Activated naive CD4-positive, alpha-beta T cell treated with anti-CD3 and anti-CD28 coated beads, Interleukin-2, amount 50 U/mL, for 24 hours (primary cell): Measurements from ENCODE around the gene NCF2.
A peak's percentile ranks its signal among the peaks of the same experiment; 100 is the strongest.

ENCODE experiments used
- H3K27ac Mint-ChIP-seq: one replicate; pipeline ENCODE4 v1.8.0; 2021; ENCODE audit warnings: mild to moderate bottlenecking, mixed read lengths
- H3K27me3 Mint-ChIP-seq: one replicate; pipeline ENCODE4 v1.8.0; 2021; ENCODE audit warnings: mixed read lengths
- H3K36me3 Mint-ChIP-seq: one replicate; pipeline ENCODE4 v1.8.0; 2021; ENCODE audit warnings: mixed read lengths
- H3K4me1 Mint-ChIP-seq: one replicate; pipeline ENCODE4 v1.8.0; 2021; ENCODE audit warnings: mixed read lengths
- H3K4me3 Mint-ChIP-seq: one replicate; pipeline ENCODE4 v1.8.0; 2021; ENCODE audit warnings: mild to moderate bottlenecking, mixed read lengths
- H3K9me3 Mint-ChIP-seq: one replicate; pipeline ENCODE4 v1.8.0; 2021; ENCODE audit warnings: mixed read lengths

The NCF2 gene

DNA sequence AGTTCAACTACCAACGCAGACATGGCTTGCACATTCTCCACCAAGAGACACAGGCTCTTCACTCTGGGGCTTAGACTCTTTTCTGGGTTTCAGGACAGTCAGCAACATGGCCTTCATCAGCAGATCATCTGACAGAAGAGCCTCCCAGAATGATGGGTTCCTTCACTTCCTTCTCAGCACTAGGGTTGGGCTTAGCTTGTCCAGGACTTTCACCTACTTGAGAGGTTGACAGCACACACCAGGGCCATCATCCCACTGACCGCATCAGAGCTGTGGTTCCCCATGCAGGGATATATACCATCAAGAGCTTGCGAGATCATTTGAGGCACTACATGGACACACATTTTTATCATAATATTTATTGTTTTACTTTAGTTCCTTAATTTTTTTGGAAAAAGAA, 10.4 kb upstream of the NCF2 start:
- no peaks in the 10 kb centered on the region for H3K9me3 Mint-ChIP-seq
- H3K27ac Mint-ChIP-seq, result no peak overlapping the region
- no peak overlapping the region for H3K4me3 Mint-ChIP-seq
- no peaks in the 10 kb centered on the region for H3K27me3 Mint-ChIP-seq
- no peaks in the 10 kb centered on the region for H3K36me3 Mint-ChIP-seq
- H3K4me1 Mint-ChIP-seq, result peaks cover 6% of the 10 kb centered on the region

DNA sequence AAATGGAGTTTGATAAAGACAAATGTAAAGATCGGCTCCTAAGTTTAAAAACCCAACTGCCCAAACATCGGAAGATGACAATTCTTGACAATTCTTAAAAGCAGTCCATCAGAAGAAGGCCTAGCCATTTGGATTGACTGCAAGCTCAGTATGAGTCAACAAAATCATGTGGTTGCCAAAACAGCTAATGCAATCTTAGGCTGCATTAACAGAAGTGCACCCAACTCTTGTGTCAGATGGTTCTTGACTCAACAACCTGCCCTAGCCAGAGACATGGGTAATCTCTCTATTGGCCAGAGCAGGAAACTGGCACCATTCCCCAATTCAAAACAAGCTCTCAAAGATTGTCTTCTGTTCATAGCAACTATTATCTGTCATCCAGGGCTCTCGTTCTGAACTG, 9.9 kb upstream of the NCF2 start:
- Mint-ChIP-seq H3K27ac (no peak overlapping the region), H3K27me3 (no peaks in the 10 kb centered on the region), H3K36me3 (no peaks in the 10 kb centered on the region), H3K4me3 (no peak overlapping the region), H3K4me1 (peaks cover 6% of the 10 kb centered on the region), H3K9me3 (no peaks in the 10 kb centered on the region)

DNA sequence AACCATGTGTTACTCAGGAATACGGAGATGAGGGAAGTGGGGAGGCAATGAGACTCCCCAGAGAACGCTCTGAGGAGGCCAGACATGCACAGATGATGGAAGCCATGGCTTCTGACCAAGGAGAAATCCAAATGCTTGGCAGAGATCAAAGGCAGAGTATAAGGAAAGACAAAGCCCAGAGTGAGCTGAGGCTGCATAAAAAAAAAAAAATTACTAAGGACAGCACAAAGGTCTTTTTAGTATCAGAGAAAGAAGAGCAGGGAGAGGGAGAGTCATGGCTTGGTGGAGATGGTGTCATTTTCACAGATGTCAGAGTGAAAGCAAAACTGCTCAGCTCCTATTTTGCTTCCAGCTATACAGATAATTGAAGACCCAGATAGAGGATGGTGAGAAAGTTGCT, 8.1 kb upstream of the NCF2 start:
- H3K27ac Mint-ChIP-seq, result no peak overlapping the region
- H3K4me1 Mint-ChIP-seq, result peaks cover 6% of the 10 kb centered on the region
- H3K4me3 Mint-ChIP-seq, result no peak overlapping the region
- no peaks in the 10 kb centered on the region for H3K9me3 Mint-ChIP-seq
- no peaks in the 10 kb centered on the region for H3K27me3 Mint-ChIP-seq
- H3K36me3 Mint-ChIP-seq, result no peaks in the 10 kb centered on the region

DNA sequence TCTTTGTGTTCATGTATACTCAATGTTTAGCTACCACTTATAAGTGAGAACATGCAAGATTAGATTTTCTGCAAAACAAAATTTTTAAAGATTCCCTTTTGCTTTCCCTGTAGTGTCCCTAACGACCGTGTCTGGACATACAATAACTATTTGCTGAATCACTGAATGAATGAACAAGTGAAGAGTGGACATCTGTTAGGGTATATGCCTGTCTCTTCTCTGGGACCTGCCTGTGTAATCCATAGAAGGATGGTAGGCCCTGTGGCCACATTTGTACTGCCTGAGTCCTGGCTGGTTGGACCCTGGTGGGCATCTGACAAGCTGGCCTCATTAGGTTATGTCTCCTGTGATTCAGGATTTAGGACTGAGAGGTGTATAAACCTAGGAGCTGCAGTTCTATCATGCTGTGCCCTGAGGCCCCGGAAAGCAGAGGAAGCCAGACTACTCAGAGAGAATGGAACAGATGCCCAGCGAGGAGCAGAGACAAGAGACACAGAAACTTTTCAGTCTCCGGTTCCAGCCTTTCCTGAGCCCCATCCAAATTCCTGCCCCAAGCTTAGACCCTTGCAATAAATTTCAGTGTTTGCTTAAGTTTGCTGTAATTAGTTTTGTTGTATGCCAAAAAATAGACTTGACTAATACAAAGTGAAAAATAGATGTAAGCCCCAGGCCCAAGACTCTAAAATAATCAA, 7.5 kb upstream of the NCF2 start:
- no peaks in the 10 kb centered on the region for H3K9me3 Mint-ChIP-seq
- no peaks in the 10 kb centered on the region for H3K36me3 Mint-ChIP-seq
- H3K27me3 Mint-ChIP-seq, result no peaks in the 10 kb centered on the region
- no peak overlapping the region for H3K4me3 Mint-ChIP-seq
- peaks cover 6% of the 10 kb centered on the region for H3K4me1 Mint-ChIP-seq
- H3K27ac Mint-ChIP-seq, result no peak overlapping the region

DNA sequence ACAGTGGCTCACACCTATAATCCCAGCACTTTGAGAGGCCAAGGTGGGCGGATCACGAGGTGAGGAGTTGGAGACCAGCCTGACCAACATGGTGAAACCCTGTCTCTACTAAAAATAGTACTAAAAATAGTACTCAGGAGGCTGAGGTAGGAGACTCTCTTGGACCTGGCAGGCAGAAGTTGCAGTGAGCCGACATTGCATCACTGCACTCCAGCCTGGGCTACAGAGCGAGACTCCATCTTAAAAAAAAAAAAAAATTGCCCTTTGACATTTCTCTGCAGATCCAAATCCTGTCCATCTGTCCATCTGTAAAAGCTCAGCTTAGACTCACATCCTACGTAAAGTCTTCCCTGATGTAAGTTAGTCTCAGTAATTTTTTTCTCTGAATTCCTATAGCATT, 6.2 kb upstream of the NCF2 start:
- Mint-ChIP-seq H3K4me1 (peaks cover 6% of the 10 kb centered on the region), H3K36me3 (no peaks in the 10 kb centered on the region), H3K4me3 (no peak overlapping the region)

DNA sequence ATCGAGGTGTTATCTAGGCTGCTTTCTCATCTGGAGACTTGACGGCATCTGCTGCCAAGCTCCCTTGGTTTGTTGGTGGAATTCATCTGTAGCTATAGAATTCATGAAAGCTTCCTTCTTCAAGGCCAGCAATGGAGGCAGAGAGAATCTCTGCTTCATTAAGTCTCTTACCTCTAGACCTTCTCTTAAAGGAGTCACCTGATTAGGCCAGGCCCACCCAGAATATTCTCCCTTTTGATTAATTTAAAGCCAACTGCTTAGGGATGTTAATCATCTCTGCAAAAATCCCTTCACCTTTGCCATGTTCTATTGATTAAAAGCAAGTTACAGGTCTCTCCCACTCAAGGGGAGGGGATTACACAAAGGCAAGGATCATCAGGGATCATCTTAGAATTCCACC, 5.3 kb upstream of the NCF2 start:
- Mint-ChIP-seq H3K27ac (no peak overlapping the region), H3K36me3 (no peaks in the 10 kb centered on the region), H3K27me3 (no peaks in the 10 kb centered on the region), H3K9me3 (no peaks in the 10 kb centered on the region), H3K4me3 (no peak overlapping the region), H3K4me1 (peaks cover 10% of the 10 kb centered on the region)

More for the DNA sequence above, 6.2 kb upstream of the NCF2 start:
- no peaks in the 10 kb centered on the region for H3K9me3 Mint-ChIP-seq
- no peak overlapping the region for H3K27ac Mint-ChIP-seq
- no peaks in the 10 kb centered on the region for H3K27me3 Mint-ChIP-seq

DNA sequence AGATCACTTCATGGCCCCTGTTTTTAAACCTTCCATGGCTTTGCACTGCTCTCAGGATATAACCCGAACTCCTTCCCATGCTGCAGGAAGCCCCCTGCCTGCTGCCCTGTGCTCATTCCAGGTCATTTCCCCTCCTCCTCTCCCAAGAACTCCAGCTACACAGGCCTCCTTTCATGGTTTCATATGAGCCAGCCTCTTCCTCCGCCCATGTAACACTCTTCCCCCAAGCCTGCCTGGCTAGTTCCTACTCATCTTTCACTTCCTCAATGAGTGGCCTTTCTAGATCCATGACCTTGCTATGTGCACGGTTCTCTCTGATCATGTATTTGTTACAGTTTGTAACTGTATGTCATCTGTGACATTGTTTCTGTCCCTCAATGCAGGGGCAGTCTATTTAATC, 3.1 kb upstream of the NCF2 start:
- H3K27ac Mint-ChIP-seq, result peak overlapping the region; percentile 2
- H3K4me3 Mint-ChIP-seq, result no peak overlapping the region
- peaks cover 25% of the 10 kb centered on the region for H3K4me1 Mint-ChIP-seq
- H3K9me3 Mint-ChIP-seq, result no peaks in the 10 kb centered on the region
- H3K27me3 Mint-ChIP-seq, result no peaks in the 10 kb centered on the region
- no peaks in the 10 kb centered on the region for H3K36me3 Mint-ChIP-seq

DNA sequence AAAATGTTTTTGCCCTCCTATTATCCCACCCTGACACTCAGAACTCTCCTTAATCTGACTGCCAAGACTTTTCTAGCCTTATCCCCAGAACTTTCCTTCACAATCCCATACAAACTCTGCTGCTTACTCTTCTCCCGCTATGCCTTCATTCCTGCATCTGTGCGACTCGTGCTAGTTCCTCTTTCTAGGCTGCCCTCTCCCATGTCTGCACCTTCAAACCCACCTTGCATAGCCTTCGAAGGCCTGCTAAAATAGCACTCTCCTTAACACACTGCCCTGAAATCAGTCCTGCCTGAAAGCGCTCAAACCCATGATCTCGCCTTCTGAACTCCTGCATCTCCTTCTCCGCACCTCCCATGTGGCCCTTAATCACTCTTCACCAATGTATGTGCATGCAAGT, 2.5 kb upstream of the NCF2 start:
- H3K36me3 Mint-ChIP-seq, result no peaks in the 10 kb centered on the region
- H3K4me1 Mint-ChIP-seq, result peaks cover 21% of the 10 kb centered on the region
- no peak overlapping the region for H3K4me3 Mint-ChIP-seq
- no peak overlapping the region for H3K27ac Mint-ChIP-seq
- H3K27me3 Mint-ChIP-seq, result no peaks in the 10 kb centered on the region
- no peaks in the 10 kb centered on the region for H3K9me3 Mint-ChIP-seq

DNA sequence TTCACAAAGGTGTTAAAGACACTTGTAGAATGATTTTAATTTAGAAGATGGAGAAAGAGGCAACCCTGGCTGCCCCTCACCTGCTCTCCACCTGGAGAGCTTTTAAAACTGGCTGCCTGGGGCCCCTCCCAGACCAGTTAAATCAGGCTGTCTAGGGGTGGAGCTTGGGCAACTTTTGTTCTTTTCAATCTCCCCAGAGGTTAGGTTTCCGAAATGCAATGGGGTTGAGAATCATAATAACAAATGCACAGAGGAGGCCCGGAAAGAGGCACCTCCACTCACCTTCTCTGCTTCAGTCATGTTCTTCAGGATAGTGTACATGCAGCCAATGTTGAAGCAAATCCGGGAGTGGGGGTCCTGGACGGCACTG, 400 bp downstream of the NCF2 start:
- H3K4me3 Mint-ChIP-seq, result no peak overlapping the region
- H3K27me3 Mint-ChIP-seq, result no peaks in the 10 kb centered on the region
- no peaks in the 10 kb centered on the region for H3K36me3 Mint-ChIP-seq
- no peaks in the 10 kb centered on the region for H3K9me3 Mint-ChIP-seq
- H3K4me1 Mint-ChIP-seq, result peaks cover 21% of the 10 kb centered on the region
- H3K27ac Mint-ChIP-seq, result no peak overlapping the region

DNA sequence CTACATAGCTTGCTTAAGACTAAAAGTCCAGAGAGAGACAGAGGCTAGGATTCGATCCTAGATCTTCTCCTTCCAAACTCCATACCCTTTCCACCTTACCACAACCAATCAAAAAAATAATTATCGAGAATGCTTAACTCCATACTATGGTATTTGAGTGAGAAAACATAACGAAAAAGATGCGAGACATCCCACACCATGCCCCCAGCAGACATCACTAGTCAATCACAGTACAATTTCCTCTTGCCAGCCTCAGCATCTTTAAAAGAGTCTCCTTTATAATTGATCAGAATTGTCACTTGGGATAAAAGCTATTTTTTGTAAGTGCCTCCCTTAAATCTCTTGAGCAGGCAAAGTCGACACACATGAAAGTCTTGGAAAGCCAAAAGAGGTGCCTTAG, 875 bp downstream of the NCF2 start:
- Mint-ChIP-seq H3K36me3 (no peaks in the 10 kb centered on the region), H3K27ac (no peak overlapping the region), H3K27me3 (no peaks in the 10 kb centered on the region), H3K4me1 (peaks cover 21% of the 10 kb centered on the region), H3K9me3 (no peaks in the 10 kb centered on the region), H3K4me3 (no peak overlapping the region)

DNA sequence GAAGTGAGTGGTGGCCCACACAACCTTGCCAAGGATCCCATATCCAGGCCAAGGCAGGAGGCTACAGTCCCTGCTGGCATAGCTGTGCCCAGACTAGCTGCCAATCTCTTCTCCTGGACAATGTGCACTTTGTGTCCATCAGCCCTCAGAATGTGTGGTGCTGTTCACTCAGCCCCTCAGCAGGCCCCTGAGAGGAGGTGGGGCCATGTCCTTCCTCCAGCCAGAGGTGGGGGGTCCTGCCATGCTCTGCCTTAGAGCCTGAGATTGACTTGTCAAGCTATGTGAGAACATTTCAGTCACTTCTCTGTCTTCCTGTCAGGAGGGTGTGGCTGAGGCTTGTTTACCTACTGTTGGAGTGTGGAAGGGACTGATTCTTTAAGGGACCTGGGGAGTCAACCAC, 1.4 kb downstream of the NCF2 start:
- peaks cover 21% of the 10 kb centered on the region for H3K4me1 Mint-ChIP-seq
- no peaks in the 10 kb centered on the region for H3K36me3 Mint-ChIP-seq
- no peaks in the 10 kb centered on the region for H3K27me3 Mint-ChIP-seq
- H3K4me3 Mint-ChIP-seq, result no peak overlapping the region
- H3K9me3 Mint-ChIP-seq, result no peaks in the 10 kb centered on the region
- H3K27ac Mint-ChIP-seq, result no peak overlapping the region

DNA sequence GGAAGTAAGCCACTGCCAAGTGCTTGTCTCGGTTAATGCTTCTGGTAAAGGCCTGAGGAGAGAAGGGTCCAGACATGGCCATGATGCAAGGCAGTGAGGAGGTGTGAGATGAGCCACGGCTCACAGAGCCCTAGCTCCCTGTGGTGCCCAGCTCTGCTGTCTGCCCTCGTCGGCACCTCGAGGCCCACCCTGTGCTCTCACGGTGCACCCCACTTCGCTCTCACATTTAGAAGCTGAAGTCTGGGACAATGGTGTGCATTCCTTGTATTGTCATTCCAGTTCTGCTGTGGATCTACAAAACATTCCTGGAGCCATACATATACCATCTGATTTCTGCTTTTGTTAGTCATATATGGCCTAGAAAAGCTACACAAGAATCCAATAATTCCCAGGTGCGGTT, 3.3 kb downstream of the NCF2 start:
- Mint-ChIP-seq H3K27me3 (no peaks in the 10 kb centered on the region), H3K4me3 (no peak overlapping the region), H3K36me3 (no peaks in the 10 kb centered on the region), H3K4me1 (peaks cover 21% of the 10 kb centered on the region), H3K27ac (no peak overlapping the region), H3K9me3 (no peaks in the 10 kb centered on the region)

DNA sequence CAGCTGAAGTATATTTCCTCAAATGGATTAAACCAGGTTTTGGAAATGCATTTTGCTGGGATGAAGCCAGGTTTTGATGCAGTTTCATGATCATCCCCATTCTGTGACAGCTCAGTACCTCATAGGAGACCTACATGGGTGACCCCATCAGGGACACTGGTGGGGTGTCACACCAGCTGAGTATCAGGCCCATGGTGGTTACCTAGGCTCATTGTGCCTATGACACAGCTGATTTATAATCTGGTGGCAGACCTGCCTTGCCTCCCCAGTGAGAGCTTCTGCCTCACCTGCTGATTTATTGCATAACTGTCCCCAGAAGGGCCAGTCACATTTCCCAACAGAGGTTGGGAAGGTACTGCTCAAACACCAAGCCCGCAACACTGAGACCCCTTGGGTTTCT, 3.8 kb downstream of the NCF2 start:
- H3K36me3 Mint-ChIP-seq, result no peaks in the 10 kb centered on the region
- no peak overlapping the region for H3K27ac Mint-ChIP-seq
- peaks cover 21% of the 10 kb centered on the region for H3K4me1 Mint-ChIP-seq
- no peaks in the 10 kb centered on the region for H3K27me3 Mint-ChIP-seq
- no peaks in the 10 kb centered on the region for H3K9me3 Mint-ChIP-seq
- H3K4me3 Mint-ChIP-seq, result no peak overlapping the region

DNA sequence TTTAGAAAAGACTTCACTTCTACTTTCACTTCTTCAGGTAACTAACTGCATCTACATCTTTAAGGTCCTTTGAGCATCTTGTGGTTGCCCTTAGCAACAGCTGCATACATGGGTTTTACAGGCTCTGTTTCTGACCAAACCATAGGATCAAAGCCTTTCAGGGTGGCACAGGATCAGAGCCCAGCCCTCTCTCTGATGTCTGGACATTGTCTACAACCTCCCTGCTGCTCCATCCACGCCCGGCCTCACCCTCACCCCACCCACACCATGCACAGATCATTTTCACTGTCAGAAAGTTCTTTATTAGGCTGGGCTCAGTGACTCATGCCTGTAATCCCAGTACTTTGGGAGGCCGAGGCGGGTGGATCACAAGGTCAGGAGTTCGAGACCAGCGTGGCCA, 5.2 kb downstream of the NCF2 start:
- H3K4me1 Mint-ChIP-seq, result peaks cover 16% of the 10 kb centered on the region
- no peak overlapping the region for H3K4me3 Mint-ChIP-seq

DNA sequence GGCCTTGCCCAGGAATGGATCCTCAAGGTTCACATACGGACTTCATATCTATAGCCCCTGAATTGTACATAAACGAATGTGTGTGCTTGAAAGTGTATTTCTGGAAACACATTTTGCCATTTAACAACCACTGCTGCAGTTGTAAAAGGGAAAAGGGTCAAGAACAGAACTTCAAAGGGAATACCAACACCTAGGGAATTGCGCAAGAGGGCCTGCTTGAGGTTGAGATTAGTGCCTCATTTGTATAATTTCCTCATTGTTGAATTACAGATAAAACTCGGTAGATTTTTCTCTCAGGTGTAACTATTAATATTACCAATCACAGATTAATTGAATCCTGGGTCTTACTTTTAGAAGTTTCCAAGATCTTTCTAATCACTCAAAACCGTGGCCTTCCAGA, 6.1 kb downstream of the NCF2 start:
- no peaks in the 10 kb centered on the region for H3K9me3 Mint-ChIP-seq
- H3K4me3 Mint-ChIP-seq, result no peak overlapping the region
- H3K36me3 Mint-ChIP-seq, result no peaks in the 10 kb centered on the region
- H3K4me1 Mint-ChIP-seq, result peaks cover 14% of the 10 kb centered on the region
- no peak overlapping the region for H3K27ac Mint-ChIP-seq
- H3K27me3 Mint-ChIP-seq, result no peaks in the 10 kb centered on the region

More for the DNA sequence above, 5.2 kb downstream of the NCF2 start:
- H3K36me3 Mint-ChIP-seq, result no peaks in the 10 kb centered on the region
- no peaks in the 10 kb centered on the region for H3K27me3 Mint-ChIP-seq
- no peaks in the 10 kb centered on the region for H3K9me3 Mint-ChIP-seq
- H3K27ac Mint-ChIP-seq, result no peak overlapping the region

DNA sequence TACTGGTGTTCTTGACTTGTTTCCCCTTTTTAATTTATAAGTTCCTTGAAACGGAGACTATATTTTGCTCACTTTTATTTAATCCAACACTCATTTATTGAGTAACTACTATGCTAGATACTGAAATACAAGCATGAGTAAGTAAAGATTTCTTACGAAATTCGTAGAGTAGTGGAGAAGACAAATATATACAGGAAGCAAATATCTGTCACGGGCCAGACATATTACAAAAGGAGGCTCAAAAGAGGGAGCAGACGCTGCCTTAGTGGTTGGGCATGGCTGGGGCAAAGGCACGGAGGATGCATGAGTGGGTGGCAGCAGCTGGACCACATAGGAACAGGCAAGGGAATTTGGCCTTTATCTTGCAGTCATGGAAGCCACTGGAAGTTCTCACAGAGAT, 6.8 kb downstream of the NCF2 start:
- H3K27me3 Mint-ChIP-seq, result no peaks in the 10 kb centered on the region
- H3K9me3 Mint-ChIP-seq, result no peaks in the 10 kb centered on the region
- no peaks in the 10 kb centered on the region for H3K36me3 Mint-ChIP-seq
- H3K27ac Mint-ChIP-seq, result no peak overlapping the region
- peaks cover 8% of the 10 kb centered on the region for H3K4me1 Mint-ChIP-seq
- no peak overlapping the region for H3K4me3 Mint-ChIP-seq

DNA sequence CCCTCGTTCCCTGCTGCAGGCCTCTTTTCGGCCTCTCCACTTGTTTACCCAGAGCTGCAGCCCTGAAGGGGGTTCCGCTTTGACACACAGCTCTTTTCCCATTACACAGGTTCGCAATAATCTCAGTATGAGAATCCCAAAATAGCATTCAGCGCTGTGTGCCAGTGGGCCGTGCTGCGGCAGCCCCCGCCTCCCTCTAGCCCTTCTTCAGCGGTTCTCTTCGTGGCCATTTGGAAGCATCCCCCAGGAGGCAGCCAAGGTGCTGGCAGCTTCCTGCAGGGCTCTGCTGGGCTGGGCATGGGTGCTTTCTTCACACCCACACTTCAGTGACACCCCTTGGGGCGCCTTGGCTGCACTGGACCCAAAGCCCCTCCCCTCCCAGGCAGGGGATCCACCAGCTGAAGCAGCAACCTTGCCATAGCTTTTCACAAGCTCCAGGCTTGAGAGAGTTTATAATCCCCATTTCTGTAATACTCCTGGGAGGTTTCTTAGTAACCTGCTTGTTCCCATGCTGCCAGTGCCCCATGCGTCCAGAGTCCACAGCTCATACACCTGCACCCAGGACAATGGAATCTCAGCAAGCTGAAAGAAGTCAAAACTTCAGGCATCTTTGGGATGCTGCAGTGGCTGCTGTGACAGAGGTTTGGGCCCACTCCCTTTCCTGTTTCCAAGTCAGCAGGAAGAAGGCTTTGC, 8.1 kb downstream of the NCF2 start:
- no peak overlapping the region for H3K4me3 Mint-ChIP-seq
- peaks cover 8% of the 10 kb centered on the region for H3K4me1 Mint-ChIP-seq
- H3K27ac Mint-ChIP-seq, result no peak overlapping the region
- no peaks in the 10 kb centered on the region for H3K9me3 Mint-ChIP-seq
- H3K27me3 Mint-ChIP-seq, result no peaks in the 10 kb centered on the region
- H3K36me3 Mint-ChIP-seq, result no peaks in the 10 kb centered on the region
